ENCODE results near the gene DNAJC9. TPM values are rescaled to one million over a fixed set of nuclear protein-coding genes. Genes with fewer than 3 reads are reported as not detected.

Gene DNAJC9
- polyA plus RNA-seq, 1 donor from 2014 or later: 88.0 TPM

DNA sequence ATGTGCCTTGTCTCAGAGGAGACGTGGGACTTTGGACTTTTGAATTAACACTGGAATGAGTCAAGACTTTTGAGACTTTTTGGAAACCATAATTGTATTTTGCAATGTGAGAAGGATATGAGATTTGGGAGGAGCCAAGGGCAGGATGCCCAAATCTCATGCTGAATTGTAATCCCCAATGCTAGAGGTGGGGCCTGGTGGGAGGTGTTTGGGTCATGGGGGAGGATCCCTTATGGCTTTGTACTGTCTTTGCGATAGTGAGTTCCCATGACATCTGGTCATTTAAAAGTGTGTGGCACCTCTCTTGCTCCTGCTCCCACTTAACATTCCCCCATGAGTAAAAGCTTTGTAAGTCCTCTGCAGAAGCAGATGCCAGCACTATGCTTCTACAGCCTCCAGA, 39.2 kb downstream of the DNAJC9 start:
- Histone ChIP-seq H3K4me3 (ENCODE audit: low read length) (no peak overlapping the region), H3K9ac (ENCODE audit: low read length) (no peak overlapping the region), H3K9me2 (ENCODE audit: insufficient read depth, low read length) (no peaks in the 10 kb centered on the region), H3F3A (ENCODE audit: insufficient read depth, low read length, poor library complexity, severe bottlenecking) (no peaks in the 10 kb centered on the region), H4K20me1 (ENCODE audit: insufficient read depth) (no peaks in the 10 kb centered on the region), H3K36me3 (ENCODE audit: insufficient read depth, low read length) (no peaks in the 10 kb centered on the region), H3K27ac (ENCODE audit: low read length) (no peak overlapping the region), H3K9me3 (ENCODE audit: low read length) (no peaks in the 10 kb centered on the region), H3K4me2 (ENCODE audit: low read length) (no peak overlapping the region), H2AFZ (ENCODE audit: low read depth, low read length) (no peak overlapping the region), H3K27me3 (ENCODE audit: insufficient read depth, low read depth, low read length) (no peaks in the 10 kb centered on the region), H3K79me2 (replicated peaks; ENCODE audit: insufficient read depth, low read length) (no peaks in the 10 kb centered on the region)
- no peak for TF ChIP-seq SMC3 (conservative IDR thresholded peaks at IDR 0.05; ENCODE audit: poor library complexity)
- no peak for TF ChIP-seq RAD21 (conservative IDR thresholded peaks at IDR 0.05)
- no peak for TF ChIP-seq EP300 (conservative IDR thresholded peaks at IDR 0.05; ENCODE audit: poor library complexity, severe bottlenecking)
- TF ChIP-seq, protein P1, sequence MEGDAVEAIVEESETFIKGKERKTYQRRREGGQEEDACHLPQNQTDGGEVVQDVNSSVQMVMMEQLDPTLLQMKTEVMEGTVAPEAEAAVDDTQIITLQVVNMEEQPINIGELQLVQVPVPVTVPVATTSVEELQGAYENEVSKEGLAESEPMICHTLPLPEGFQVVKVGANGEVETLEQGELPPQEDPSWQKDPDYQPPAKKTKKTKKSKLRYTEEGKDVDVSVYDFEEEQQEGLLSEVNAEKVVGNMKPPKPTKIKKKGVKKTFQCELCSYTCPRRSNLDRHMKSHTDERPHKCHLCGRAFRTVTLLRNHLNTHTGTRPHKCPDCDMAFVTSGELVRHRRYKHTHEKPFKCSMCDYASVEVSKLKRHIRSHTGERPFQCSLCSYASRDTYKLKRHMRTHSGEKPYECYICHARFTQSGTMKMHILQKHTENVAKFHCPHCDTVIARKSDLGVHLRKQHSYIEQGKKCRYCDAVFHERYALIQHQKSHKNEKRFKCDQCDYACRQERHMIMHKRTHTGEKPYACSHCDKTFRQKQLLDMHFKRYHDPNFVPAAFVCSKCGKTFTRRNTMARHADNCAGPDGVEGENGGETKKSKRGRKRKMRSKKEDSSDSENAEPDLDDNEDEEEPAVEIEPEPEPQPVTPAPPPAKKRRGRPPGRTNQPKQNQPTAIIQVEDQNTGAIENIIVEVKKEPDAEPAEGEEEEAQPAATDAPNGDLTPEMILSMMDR (IDR thresholded peaks at IDR 0.05; ENCODE audit: poor library complexity, severe bottlenecking): no peak
- TF ChIP-seq POLR2AphosphoS5 (IDR thresholded peaks at IDR 0.05): no peak
- no peak for TF ChIP-seq EZH2 (IDR thresholded peaks at IDR 0.05; ENCODE audit: borderline replicate concordance, insufficient read depth, low read length, poor library complexity, severe bottlenecking)
- TF ChIP-seq MXI1 (conservative IDR thresholded peaks at IDR 0.05; ENCODE audit: poor library complexity, severe bottlenecking): no peak
- no peak for TF ChIP-seq TAF1 (IDR thresholded peaks at IDR 0.05; ENCODE audit: low read depth)
- TF ChIP-seq, protein P2, sequence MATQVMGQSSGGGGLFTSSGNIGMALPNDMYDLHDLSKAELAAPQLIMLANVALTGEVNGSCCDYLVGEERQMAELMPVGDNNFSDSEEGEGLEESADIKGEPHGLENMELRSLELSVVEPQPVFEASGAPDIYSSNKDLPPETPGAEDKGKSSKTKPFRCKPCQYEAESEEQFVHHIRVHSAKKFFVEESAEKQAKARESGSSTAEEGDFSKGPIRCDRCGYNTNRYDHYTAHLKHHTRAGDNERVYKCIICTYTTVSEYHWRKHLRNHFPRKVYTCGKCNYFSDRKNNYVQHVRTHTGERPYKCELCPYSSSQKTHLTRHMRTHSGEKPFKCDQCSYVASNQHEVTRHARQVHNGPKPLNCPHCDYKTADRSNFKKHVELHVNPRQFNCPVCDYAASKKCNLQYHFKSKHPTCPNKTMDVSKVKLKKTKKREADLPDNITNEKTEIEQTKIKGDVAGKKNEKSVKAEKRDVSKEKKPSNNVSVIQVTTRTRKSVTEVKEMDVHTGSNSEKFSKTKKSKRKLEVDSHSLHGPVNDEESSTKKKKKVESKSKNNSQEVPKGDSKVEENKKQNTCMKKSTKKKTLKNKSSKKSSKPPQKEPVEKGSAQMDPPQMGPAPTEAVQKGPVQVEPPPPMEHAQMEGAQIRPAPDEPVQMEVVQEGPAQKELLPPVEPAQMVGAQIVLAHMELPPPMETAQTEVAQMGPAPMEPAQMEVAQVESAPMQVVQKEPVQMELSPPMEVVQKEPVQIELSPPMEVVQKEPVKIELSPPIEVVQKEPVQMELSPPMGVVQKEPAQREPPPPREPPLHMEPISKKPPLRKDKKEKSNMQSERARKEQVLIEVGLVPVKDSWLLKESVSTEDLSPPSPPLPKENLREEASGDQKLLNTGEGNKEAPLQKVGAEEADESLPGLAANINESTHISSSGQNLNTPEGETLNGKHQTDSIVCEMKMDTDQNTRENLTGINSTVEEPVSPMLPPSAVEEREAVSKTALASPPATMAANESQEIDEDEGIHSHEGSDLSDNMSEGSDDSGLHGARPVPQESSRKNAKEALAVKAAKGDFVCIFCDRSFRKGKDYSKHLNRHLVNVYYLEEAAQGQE (IDR thresholded peaks at IDR 0.05; ENCODE audit: borderline replicate concordance): no peak

DNA sequence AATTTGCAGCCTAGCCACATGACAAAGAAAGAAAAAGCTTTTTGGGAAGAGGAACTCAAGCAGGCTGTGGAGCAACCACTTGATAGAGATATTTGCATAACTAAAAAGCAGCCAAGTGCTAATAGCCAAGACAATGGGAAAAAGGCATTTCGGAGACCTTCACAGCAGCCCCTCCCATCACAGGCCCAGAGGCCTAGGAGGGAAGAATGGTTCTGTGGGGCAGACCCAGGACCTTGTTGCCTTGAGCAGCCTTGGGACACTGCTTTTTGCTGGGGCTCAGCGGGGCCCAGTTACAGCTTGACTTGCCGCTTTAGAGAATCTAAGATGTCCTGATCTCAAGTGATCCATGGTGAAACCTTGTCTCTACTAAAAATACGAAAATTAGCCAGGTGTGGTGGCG, 40.7 kb downstream of the DNAJC9 start:
- H3F3A ChIP-seq (ENCODE audit: insufficient read depth, low read length, poor library complexity, severe bottlenecking): no peaks in the 10 kb centered on the region
- TF ChIP-seq EZH2 (IDR thresholded peaks at IDR 0.05; ENCODE audit: borderline replicate concordance, insufficient read depth, low read length, poor library complexity, severe bottlenecking): no peak
- TF ChIP-seq, protein P1 (IDR thresholded peaks at IDR 0.05; ENCODE audit: poor library complexity, severe bottlenecking): no peak

More for the DNA sequence above, 40.7 kb downstream of the DNAJC9 start:
- Histone ChIP-seq H4K20me1 (ENCODE audit: insufficient read depth) (no peaks in the 10 kb centered on the region), H3K4me2 (ENCODE audit: low read length) (no peak overlapping the region), H3K9me2 (ENCODE audit: insufficient read depth, low read length) (no peaks in the 10 kb centered on the region), H3K9me3 (ENCODE audit: low read length) (no peaks in the 10 kb centered on the region), H3K79me2 (replicated peaks; ENCODE audit: insufficient read depth, low read length) (no peaks in the 10 kb centered on the region), H3K9ac (ENCODE audit: low read length) (no peak overlapping the region), H3K4me3 (ENCODE audit: low read length) (no peak overlapping the region), H2AFZ (ENCODE audit: low read depth, low read length) (no peak overlapping the region), H3K36me3 (ENCODE audit: insufficient read depth, low read length) (no peaks in the 10 kb centered on the region), H3K27me3 (ENCODE audit: insufficient read depth, low read depth, low read length) (no peaks in the 10 kb centered on the region), H3K27ac (ENCODE audit: low read length) (no peak overlapping the region)

Data from neural cell (in vitro differentiated cells).